Sigmoid colon (tissue), 7 donors: ENCODE measurements around the gene UNC13C. TPM values are rescaled to one million over a fixed set of nuclear protein-coding genes. Genes with fewer than 3 reads are reported as not detected.

ENCODE experiments used
- DNase-seq: peaks from one replicate; pipeline ENCODE4 v3.0.0-alpha.2; 2019
- H3K27ac ChIP-seq, 4 donors: fragments of 200-600 bp; sonication (generic); one replicate each; pipeline ENCODE4 v1.5.1; 2016 to 2019; ENCODE audit warnings: mild to moderate bottlenecking in 1 of 4
- H3K27me3 ChIP-seq, 3 donors: fragments of 200-600 bp; sonication (generic); one replicate each; pipeline ENCODE4 v1.5.1; 2019; ENCODE audit warnings: mild to moderate bottlenecking in 1 of 3
- H3K36me3 ChIP-seq, 4 donors: fragments of 200-600 bp; sonication (generic); one replicate each; pipeline ENCODE4 v1.5.1; 2016 to 2019
- H3K4me1 ChIP-seq, 4 donors: fragments of 200-600 bp; sonication (generic); one replicate each; pipeline ENCODE4 v1.5.1; 2017 to 2019
- H3K4me3 ChIP-seq, 4 donors: fragments of 200-600 bp; sonication (generic); one replicate each; pipeline ENCODE4 v1.5.1; 2017 to 2019; ENCODE audit warnings: mild to moderate bottlenecking in 2 of 4, moderate library complexity in 1 of 4
- H3K9me3 ChIP-seq, 4 donors: fragments of 200-600 bp in 3 of 4; sonication (generic) in 3 of 4; one replicate each; pipeline versions ENCODE4 v1.5.1 to v1.6.1; 2013 to 2019
- EP300 ChIP-seq, 4 donors: sonication (generic); formaldehyde crosslinking; IDR thresholded peaks; one replicate each; pipeline ENCODE4 v1.6.1; 2017; ENCODE audit warnings: antibody characterized with exemption in 4 of 4
- POLR2A ChIP-seq, 2 donors: fragments of 450-650 bp; IDR thresholded peaks; one replicate each; pipeline ENCODE4 v1.6.1; 2016; ENCODE audit warnings: antibody characterized with exemption in 2 of 2, mild to moderate bottlenecking in 2 of 2, moderate library complexity in 2 of 2
- POLR2AphosphoS5 ChIP-seq, 4 donors: sonication (generic); formaldehyde crosslinking; IDR thresholded peaks; one replicate each; pipeline ENCODE4 v1.6.1; 2017; ENCODE audit warnings: antibody characterized with exemption in 4 of 4
- WGBS, 2 donors: extraction: QIAGEN DNeasy Blood & Tissue Kit; methylation state at CpG; one replicate each; pipeline ENCODE4 v1.1.7; 2013; 5-methylcytosine and 5-hydroxymethylcytosine counted together
- intact Hi-C: fragments of 100-400 bp; cut with DNase I; formaldehyde crosslinking; loops from one replicate; pipeline ENCODE4 v1.15.1; 2023
- polyA plus RNA-seq, 3 donors: library from polyadenylated mRNA; stranded (reverse); fragments of 200-250 nt; gene quantifications; one replicate each; pipeline ENCODE4 v1.2.3, GENCODE V29; 2013
- total RNA-seq, 4 donors: library from RNA; depleted of rRNA; stranded (reverse); fragments of >200 nt; gene quantifications; one replicate each; pipeline ENCODE4 v1.1.0, GENCODE V29; 2016
- TF ChIP-seq, protein P1 (sequence below), 4 experiments: fragments of 450-650 bp in 3 of 4; fragments of 200-600 bp in 1 of 4; IDR thresholded peaks; one replicate each; pipeline ENCODE4 v1.5.1; 2016 to 2019; ENCODE audit warnings: antibody characterized with exemption in 4 of 4, mild to moderate bottlenecking in 3 of 4, moderate library complexity in 2 of 4
- donor health status: healthy with polysubstance abuse.
- donor health status: Bipolar disorder and iron deficiency.
- donor health status: healthy.

The UNC13C gene
- total and polyA plus RNA-seq, 7 donors, result under 0.01 to 1.7 (median 1.3) TPM; not detected in 1

DNA sequence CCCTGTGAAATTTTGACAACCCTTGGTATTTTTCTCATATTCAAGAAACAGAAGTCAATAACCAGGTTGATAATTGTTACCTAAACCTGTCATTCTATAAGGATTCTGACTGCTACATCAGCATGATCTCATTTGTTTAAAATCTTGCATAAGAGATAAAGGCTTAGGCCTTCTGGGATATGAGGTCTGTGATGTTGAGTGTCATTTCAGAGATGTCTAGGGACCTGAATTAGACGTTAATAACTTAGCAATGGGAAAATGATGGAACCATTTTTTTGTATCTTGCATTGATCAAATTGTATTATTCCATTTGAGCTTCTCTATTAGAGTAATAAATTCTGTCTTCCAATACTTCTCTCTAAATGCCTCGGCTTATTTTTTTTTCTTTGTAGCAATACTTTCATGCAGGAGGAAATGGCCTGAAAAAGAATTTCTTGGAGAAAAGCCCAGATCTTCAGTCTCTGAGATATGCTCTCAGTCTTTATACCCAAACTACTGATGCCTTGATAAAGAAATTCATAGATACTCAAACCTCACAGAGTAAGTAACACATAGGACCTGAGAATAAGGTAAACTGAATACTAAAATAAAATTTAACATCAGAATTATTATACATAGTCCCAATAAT, 589.3 kb downstream of the UNC13C start:
- Histone ChIP-seq H3K27me3 (no peaks in the 10 kb centered on the region), H3K9me3 (no peaks in the 10 kb centered on the region), H3K4me1 (no peaks in the 10 kb centered on the region), H3K27ac (no peak overlapping the region), H3K4me3 (no peak overlapping the region), H3K36me3 (no peaks in the 10 kb centered on the region)
- intact Hi-C loops, result no loop called here
- no peak for DNase-seq
- WGBS, 2 donors, result 57 to 62% methylated on average over 2 of the region's 2 CpGs
- TF ChIP-seq, protein P1, sequence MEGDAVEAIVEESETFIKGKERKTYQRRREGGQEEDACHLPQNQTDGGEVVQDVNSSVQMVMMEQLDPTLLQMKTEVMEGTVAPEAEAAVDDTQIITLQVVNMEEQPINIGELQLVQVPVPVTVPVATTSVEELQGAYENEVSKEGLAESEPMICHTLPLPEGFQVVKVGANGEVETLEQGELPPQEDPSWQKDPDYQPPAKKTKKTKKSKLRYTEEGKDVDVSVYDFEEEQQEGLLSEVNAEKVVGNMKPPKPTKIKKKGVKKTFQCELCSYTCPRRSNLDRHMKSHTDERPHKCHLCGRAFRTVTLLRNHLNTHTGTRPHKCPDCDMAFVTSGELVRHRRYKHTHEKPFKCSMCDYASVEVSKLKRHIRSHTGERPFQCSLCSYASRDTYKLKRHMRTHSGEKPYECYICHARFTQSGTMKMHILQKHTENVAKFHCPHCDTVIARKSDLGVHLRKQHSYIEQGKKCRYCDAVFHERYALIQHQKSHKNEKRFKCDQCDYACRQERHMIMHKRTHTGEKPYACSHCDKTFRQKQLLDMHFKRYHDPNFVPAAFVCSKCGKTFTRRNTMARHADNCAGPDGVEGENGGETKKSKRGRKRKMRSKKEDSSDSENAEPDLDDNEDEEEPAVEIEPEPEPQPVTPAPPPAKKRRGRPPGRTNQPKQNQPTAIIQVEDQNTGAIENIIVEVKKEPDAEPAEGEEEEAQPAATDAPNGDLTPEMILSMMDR (IDR thresholded peaks at IDR 0.05), result no peak
- TF ChIP-seq POLR2A (IDR thresholded peaks at IDR 0.05) (no peak), EP300 (IDR thresholded peaks at IDR 0.05) (no peak), POLR2AphosphoS5 (IDR thresholded peaks at IDR 0.05) (no peak)

DNA sequence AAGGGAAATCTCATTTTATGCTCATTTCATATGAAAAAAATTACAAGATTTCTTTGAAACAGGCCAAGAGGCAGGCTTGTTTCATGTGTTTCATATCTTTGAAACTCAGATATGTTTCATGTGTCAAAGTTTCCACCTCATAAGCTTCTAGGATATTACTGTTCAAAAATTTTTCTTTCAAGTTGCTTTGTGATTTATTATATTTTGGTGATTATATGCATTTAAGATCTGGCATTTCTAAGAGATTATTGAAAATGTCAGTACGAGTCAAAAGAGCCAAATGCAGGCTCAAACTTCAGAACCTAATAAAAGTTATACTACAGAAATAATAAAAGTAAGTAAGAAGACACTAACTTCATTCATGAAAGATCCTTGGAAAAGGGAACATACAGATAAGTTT, 590.1 kb downstream of the UNC13C start:
- H3K4me1 ChIP-seq, result no peaks in the 10 kb centered on the region
- H3K27ac ChIP-seq, result no peak overlapping the region
- 32 to 77% methylated on average over 1 of the region's 1 CpG for whole genome bisulfite sequencing, 2 donors
- TF ChIP-seq EP300 (IDR thresholded peaks at IDR 0.05) (no peak), POLR2A (IDR thresholded peaks at IDR 0.05) (no peak)
- TF ChIP-seq, protein P1 (IDR thresholded peaks at IDR 0.05), result no peak
- H3K9me3 ChIP-seq, result no peaks in the 10 kb centered on the region
- intact Hi-C loops, result no loop called here
- H3K27me3 ChIP-seq, result no peaks in the 10 kb centered on the region
- H3K4me3 ChIP-seq, result no peak overlapping the region
- DNase-seq, result no peak
- H3K36me3 ChIP-seq, result no peaks in the 10 kb centered on the region

DNA sequence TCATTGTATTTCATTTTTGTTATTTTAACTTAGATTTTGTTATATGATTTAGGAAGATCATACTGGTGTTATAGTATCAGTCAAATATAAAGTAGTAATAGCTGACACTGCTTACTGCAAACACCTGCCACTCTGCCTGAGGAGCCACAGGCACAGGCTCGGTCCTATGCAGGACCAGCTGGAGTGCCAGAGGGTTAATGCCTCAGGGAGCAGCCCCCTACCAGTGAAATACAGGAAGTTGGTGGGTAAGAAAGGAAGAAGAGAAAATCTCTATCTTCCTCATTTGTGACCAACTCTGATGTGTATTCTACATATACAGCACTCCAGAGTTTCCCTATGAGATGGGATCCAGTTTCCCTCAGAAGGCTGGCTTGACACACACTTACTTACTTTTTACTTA, 593.3 kb downstream of the UNC13C start:
- TF ChIP-seq, protein P1 (IDR thresholded peaks at IDR 0.05), result no peak
- TF ChIP-seq POLR2AphosphoS5 (IDR thresholded peaks at IDR 0.05) (no peak), EP300 (IDR thresholded peaks at IDR 0.05) (no peak), POLR2A (IDR thresholded peaks at IDR 0.05) (no peak)
- DNase-seq, result no peak
- Histone ChIP-seq H3K36me3 (no peaks in the 10 kb centered on the region), H3K4me3 (no peak overlapping the region), H3K4me1 (no peaks in the 10 kb centered on the region), H3K27ac (no peak overlapping the region), H3K27me3 (no peaks in the 10 kb centered on the region), H3K9me3 (no peaks in the 10 kb centered on the region)
- intact Hi-C loops, result no loop called here
- 34 to 66% methylated on average over 1 of the region's 1 CpG for WGBS, 2 donors

DNA sequence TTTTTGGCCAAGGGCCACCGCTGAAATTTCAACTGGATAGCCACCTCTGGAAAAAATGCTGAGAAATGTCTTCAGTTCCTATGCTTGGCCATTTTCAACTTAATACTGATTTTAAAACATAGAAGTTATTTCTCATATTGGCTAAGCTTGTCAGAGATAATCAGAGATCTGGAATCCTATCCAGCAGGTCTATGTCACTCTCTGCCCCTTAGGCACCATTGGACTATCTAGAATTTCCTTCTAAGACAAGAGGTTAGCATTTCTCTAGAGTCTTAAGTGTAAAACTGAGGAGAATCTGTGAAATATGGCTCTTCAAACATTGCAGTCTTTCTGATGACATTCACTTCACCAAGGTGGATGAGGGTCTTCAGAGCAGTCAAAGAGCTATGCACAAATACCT, 597.3 kb downstream of the UNC13C start:
- intact Hi-C loops, result no loop called here
- Histone ChIP-seq H3K4me3 (no peak overlapping the region), H3K9me3 (no peaks in the 10 kb centered on the region), H3K36me3 (no peaks in the 10 kb centered on the region), H3K27ac (no peak overlapping the region), H3K27me3 (no peaks in the 10 kb centered on the region), H3K4me1 (no peaks in the 10 kb centered on the region)
- DNase-seq, result no peak
- TF ChIP-seq, protein P1 (IDR thresholded peaks at IDR 0.05), result no peak
- TF ChIP-seq POLR2A (IDR thresholded peaks at IDR 0.05) (no peak), EP300 (IDR thresholded peaks at IDR 0.05) (no peak), POLR2AphosphoS5 (IDR thresholded peaks at IDR 0.05) (no peak)
- 39 to 85% methylated on average over 1 of the region's 1 CpG for WGBS, 2 donors
